SK-N-SH treated with all-trans-retinoic acid at 6 μM for 48 hours (cell line): ENCODE measurements around the gene PLAU.

Experiments
- ATAC-seq: fragments of 200-7000 bp; cut with Tn5 transposase; 3 replicates; pipeline ENCODE4 v1.9.1; 2020; ENCODE audit warnings: mild to moderate bottlenecking, moderate library complexity
- ARNTL ChIP-seq: fragments of 450-650 bp; formaldehyde crosslinking; IDR thresholded peaks from 2 replicates; pipeline ENCODE4 v1.5.0; 2020; ENCODE audit warnings: low read depth, mild to moderate bottlenecking, moderate library complexity, borderline replicate concordance
- BACH2 ChIP-seq: fragments of 250-450 bp; sonication (Bioruptor Pico); IDR thresholded peaks from 2 replicates; pipeline ENCODE4 v1.9.0; 2021; ENCODE audit warnings: mild to moderate bottlenecking, borderline replicate concordance
- CREB5 ChIP-seq: fragments of 250-450 bp; sonication (Bioruptor Pico); IDR thresholded peaks from 2 replicates; pipeline ENCODE4 v1.5.1; 2020; ENCODE audit warnings: low read depth, mild to moderate bottlenecking, moderate library complexity
- CSDC2 ChIP-seq: fragments of 250-450 bp; sonication (Bioruptor Pico); IDR thresholded peaks from 2 replicates; pipeline ENCODE4 v1.5.0; 2020; ENCODE audit warnings: mild to moderate bottlenecking, moderate library complexity
- ESRRG ChIP-seq: fragments of 250-450 bp; sonication (Bioruptor Pico); IDR thresholded peaks from 2 replicates; pipeline ENCODE4 v1.6.1; 2021; ENCODE audit warnings: mild to moderate bottlenecking
- OSR1 ChIP-seq: fragments of 250-450 bp; sonication (Bioruptor Pico); IDR thresholded peaks from 2 replicates; pipeline ENCODE4 v1.8.0; 2022; ENCODE audit warnings: moderate library complexity, mild to moderate bottlenecking, inconsistent platforms
- PPARA ChIP-seq: fragments of 250-450 bp; sonication (Bioruptor Pico); IDR thresholded peaks from 2 replicates; pipeline ENCODE4 v1.5.0; 2020; ENCODE audit warnings: mild to moderate bottlenecking, borderline replicate concordance
- RARB ChIP-seq: fragments of 250-450 bp; sonication (Bioruptor Pico); IDR thresholded peaks from 2 replicates; pipeline ENCODE4 v1.8.0; 2021; ENCODE audit warnings: mild to moderate bottlenecking, moderate library complexity
- SNAI2 ChIP-seq: fragments of 250-450 bp; sonication (Bioruptor Pico); IDR thresholded peaks from 2 replicates; pipeline ENCODE4 v1.5.0; 2020; ENCODE audit warnings: mild to moderate bottlenecking, moderate library complexity
- TCF4 ChIP-seq: fragments of 250-450 bp; sonication (Bioruptor Pico); IDR thresholded peaks from 2 replicates; pipeline ENCODE4 v1.8.0; 2021; ENCODE audit warnings: mild to moderate bottlenecking, moderate library complexity, borderline replicate concordance
- TOX ChIP-seq: fragments of 250-450 bp; sonication (Bioruptor Pico); IDR thresholded peaks from 2 replicates; pipeline ENCODE4 v1.8.0; 2021; ENCODE audit warnings: mild to moderate bottlenecking, moderate library complexity, borderline replicate concordance
- TSHZ2 ChIP-seq: fragments of 250-450 bp; sonication (Bioruptor Pico); IDR thresholded peaks from 2 replicates; pipeline ENCODE4 v1.5.0; 2020; ENCODE audit warnings: mild to moderate bottlenecking, moderate library complexity
- ZC3H10 ChIP-seq: fragments of 250-450 bp; sonication (Bioruptor Pico); IDR thresholded peaks from 2 replicates; pipeline ENCODE4 v1.5.1; 2021; ENCODE audit warnings: mild to moderate bottlenecking, moderate library complexity
- ZFP30 ChIP-seq: fragments of 450-650 bp; formaldehyde crosslinking; IDR thresholded peaks from 2 replicates; pipeline ENCODE4 v1.5.0; 2022; ENCODE audit warnings: mild to moderate bottlenecking, moderate library complexity
- ZNF565 ChIP-seq: fragments of 450-650 bp; formaldehyde crosslinking; conservative IDR thresholded peaks from 2 replicates; pipeline ENCODE4 v1.5.0; 2020; ENCODE audit warnings: low read depth, mild to moderate bottlenecking, moderate library complexity
- ZNF70 ChIP-seq: fragments of 450-650 bp; formaldehyde crosslinking; IDR thresholded peaks from 2 replicates; pipeline ENCODE4 v1.5.0; 2020; ENCODE audit warnings: mild to moderate bottlenecking, moderate library complexity
- ZNF8 ChIP-seq: fragments of 450-650 bp; formaldehyde crosslinking; IDR thresholded peaks from 2 replicates; pipeline ENCODE4 v1.5.0; 2020; ENCODE audit warnings: mild to moderate bottlenecking, moderate library complexity
- TF ChIP-seq, protein P1 (sequence below): fragments of 250-450 bp; sonication (Bioruptor Pico); IDR thresholded peaks from 2 replicates; pipeline ENCODE4 v1.5.1; 2021; ENCODE audit warnings: mild to moderate bottlenecking, moderate library complexity
- TF ChIP-seq, protein P2 (sequence below): fragments of 250-450 bp; sonication (Bioruptor Pico); IDR thresholded peaks from 2 replicates; pipeline ENCODE4 v1.8.0; 2020; ENCODE audit warnings: mild to moderate bottlenecking, moderate library complexity, borderline replicate concordance

The PLAU gene

GRCh38 chr10:73871295-73872189, 39.4 kb upstream of the PLAU start:
- TF ChIP-seq TSHZ2 (CRISPR knock-in tag) = no peak
- TF ChIP-seq BACH2 (CRISPR knock-in tag) = no peak
- TF ChIP-seq SNAI2 = no peak
- no peak for TF ChIP-seq TOX
- TF ChIP-seq, protein P1, sequence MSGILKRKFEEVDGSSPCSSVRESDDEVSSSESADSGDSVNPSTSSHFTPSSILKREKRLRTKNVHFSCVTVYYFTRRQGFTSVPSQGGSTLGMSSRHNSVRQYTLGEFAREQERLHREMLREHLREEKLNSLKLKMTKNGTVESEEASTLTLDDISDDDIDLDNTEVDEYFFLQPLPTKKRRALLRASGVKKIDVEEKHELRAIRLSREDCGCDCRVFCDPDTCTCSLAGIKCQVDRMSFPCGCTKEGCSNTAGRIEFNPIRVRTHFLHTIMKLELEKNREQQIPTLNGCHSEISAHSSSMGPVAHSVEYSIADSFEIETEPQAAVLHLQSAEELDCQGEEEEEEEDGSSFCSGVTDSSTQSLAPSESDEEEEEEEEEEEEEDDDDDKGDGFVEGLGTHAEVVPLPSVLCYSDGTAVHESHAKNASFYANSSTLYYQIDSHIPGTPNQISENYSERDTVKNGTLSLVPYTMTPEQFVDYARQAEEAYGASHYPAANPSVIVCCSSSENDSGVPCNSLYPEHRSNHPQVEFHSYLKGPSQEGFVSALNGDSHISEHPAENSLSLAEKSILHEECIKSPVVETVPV (CRISPR knock-in tag) = no peak
- TF ChIP-seq ZNF565 (CRISPR knock-in tag) = no peak
- no peak for TF ChIP-seq ZC3H10 (CRISPR knock-in tag)
- TF ChIP-seq, protein P2, sequence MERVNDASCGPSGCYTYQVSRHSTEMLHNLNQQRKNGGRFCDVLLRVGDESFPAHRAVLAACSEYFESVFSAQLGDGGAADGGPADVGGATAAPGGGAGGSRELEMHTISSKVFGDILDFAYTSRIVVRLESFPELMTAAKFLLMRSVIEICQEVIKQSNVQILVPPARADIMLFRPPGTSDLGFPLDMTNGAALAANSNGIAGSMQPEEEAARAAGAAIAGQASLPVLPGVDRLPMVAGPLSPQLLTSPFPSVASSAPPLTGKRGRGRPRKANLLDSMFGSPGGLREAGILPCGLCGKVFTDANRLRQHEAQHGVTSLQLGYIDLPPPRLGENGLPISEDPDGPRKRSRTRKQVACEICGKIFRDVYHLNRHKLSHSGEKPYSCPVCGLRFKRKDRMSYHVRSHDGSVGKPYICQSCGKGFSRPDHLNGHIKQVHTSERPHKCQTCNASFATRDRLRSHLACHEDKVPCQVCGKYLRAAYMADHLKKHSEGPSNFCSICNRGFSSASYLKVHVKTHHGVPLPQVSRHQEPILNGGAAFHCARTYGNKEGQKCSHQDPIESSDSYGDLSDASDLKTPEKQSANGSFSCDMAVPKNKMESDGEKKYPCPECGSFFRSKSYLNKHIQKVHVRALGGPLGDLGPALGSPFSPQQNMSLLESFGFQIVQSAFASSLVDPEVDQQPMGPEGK (CRISPR knock-in tag) = no peak
- no peak for TF ChIP-seq ZNF70 (CRISPR knock-in tag)
- TF ChIP-seq RARB (CRISPR knock-in tag) = no peak
- TF ChIP-seq ARNTL (CRISPR knock-in tag) = no peak
- no peak for ATAC-seq

GRCh38 chr10:73872190-73872710, 38.7 kb upstream of the PLAU start:
- ATAC-seq = no peak; the same call in 2 of the 3 replicates
- TF ChIP-seq SNAI2 (no peak), ESRRG (no peak), ARNTL (CRISPR knock-in tag) (no peak), CSDC2 (CRISPR knock-in tag) (no peak), ZNF8 (CRISPR knock-in tag) (no peak), ZFP30 (CRISPR knock-in tag) (no peak), ZNF70 (CRISPR knock-in tag) (no peak), TCF4 (CRISPR knock-in tag) (no peak), PPARA (CRISPR knock-in tag) (no peak), OSR1 (CRISPR knock-in tag) (no peak), TSHZ2 (CRISPR knock-in tag) (no peak), CREB5 (CRISPR knock-in tag) (no peak), RARB (CRISPR knock-in tag) (no peak)
- TF ChIP-seq, protein P2 (CRISPR knock-in tag) = no peak
